ENCODE measurements around the gene C7orf57.
A peak's percentile ranks its signal among the peaks of the same experiment; 100 is the strongest.

The C7orf57 gene

DNA sequence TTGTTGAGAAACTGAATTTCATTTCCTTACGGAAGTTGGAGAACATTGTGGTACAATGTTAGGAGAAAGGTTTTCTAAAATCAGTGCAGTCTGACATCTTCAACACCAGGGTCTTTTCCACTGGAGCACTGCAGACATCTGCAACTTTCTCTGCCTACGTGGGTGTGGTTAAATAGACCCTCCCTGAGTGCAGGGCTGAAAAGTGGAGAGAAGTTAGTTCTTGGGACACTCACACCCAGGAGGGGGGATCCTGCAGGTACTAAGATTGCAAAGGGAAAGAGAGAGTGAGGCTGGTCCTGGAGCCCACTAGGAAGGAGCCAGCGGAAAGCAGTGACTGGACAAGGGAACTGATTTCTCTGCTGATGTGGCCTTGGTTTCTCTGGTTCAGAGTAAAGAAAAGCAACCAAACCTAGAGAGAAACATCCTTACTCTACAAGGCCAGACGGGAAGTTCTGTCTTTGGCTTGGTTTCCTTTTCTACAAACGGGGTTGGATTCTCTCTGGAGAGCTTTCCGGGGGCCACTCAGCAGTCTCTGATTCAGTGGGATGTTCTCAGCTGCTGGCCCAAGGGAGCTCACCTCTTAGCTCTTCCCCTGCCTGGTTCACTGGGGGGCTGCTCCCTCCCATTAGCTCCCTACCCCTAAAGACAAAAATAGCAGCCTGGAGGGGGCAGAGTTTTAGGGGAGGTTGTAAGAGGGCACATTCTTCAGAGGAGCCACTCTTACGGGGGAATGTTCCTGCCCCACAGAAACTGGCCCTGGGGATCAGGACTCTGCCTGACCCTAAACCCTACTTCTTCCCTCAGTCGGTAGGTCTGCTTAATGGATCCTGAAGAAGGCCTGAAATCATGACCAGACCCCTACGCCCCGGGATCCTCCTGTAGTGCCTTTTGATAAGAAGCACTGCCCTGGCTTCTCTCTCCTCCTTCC, 56.4 kb downstream of the C7orf57 start:
- peaks cover 8% of the 10 kb centered on the region for H3K79me2 ChIP-seq (ENCODE audit: control insufficient read depth, insufficient read depth, low read length)
- H3K4ac ChIP-seq (ENCODE audit: low read depth, low read length): no peak overlapping the region
- H3K4me2 ChIP-seq (ENCODE audit: low read length): no peak overlapping the region
- H3K18ac ChIP-seq (ENCODE audit: low read length): no peak overlapping the region
- H3K36me3 ChIP-seq (ENCODE audit: control insufficient read depth, insufficient read depth, low read length): peaks cover 5% of the 10 kb centered on the region
- H2BK15ac ChIP-seq (replicated peaks; ENCODE audit: low read depth): no peak overlapping the region
- no CpG with 5 or more reads among the region's 10 CpGs for WGBS (ENCODE audit: extremely low coverage, insufficient coverage, low lambda C conversion rate)
- H2BK120ac ChIP-seq (ENCODE audit: low read depth, low read length): no peak overlapping the region
- no peak overlapping the region for H3K4me3 ChIP-seq (ENCODE audit: low read length)
- no peak overlapping the region for H3K27ac ChIP-seq (ENCODE audit: low read depth, low read length)
- no peak overlapping the region for H2AK5ac ChIP-seq (ENCODE audit: low read length)
- H3K23ac ChIP-seq (ENCODE audit: low read length): peak overlapping the region; percentile 80
- H4K8ac ChIP-seq (ENCODE audit: low read depth, low read length): no peak overlapping the region
- DNase-seq: no peak
- H3K56ac ChIP-seq (ENCODE audit: low read length): peak overlapping the region; percentile 31
- no peaks in the 10 kb centered on the region for H3K27me3 ChIP-seq (ENCODE audit: insufficient read depth, low read length, poor library complexity)
- no peak overlapping the region for H2BK5ac ChIP-seq (ENCODE audit: low read length)
- no peak overlapping the region for H4K5ac ChIP-seq (ENCODE audit: low read length)
- peaks cover 4% of the 10 kb centered on the region for H3K4me1 ChIP-seq (ENCODE audit: control insufficient read depth, low read depth, low read length)
- H3K79me1 ChIP-seq (ENCODE audit: low read length): peaks cover 9% of the 10 kb centered on the region
- peak overlapping the region; percentile 0 for H3K9ac ChIP-seq (ENCODE audit: low read length)

DNA sequence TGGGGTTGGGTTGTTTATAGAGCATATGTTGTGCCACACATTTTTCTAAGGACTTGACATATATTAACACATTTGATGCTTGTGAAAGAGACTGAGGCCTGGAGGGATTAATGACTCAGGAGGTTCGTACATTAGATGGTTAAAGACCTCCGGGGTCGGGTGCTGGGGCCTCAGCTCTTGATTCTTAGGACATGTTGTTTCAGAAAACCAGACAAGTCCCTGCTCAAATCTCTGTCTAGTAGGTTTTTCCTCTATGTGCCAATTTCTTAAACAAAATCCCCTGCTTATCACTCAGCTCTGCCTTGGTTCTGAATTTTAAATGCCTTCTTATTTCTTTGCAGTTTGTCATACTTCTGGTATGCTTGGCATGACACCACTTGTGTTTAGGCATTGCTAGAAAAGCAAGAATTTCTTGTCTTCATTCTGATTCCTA, 59.5 kb downstream of the C7orf57 start:
- Histone ChIP-seq H2AK5ac (ENCODE audit: low read length) (no peak overlapping the region), H3K27me3 (ENCODE audit: insufficient read depth, low read length, poor library complexity) (no peaks in the 10 kb centered on the region), H3K9ac (ENCODE audit: low read length) (no peak overlapping the region), H3K4me2 (ENCODE audit: low read length) (no peak overlapping the region), H3K18ac (ENCODE audit: low read length) (no peak overlapping the region), H3K79me1 (ENCODE audit: low read length) (peaks cover 11% of the 10 kb centered on the region), H3K36me3 (ENCODE audit: control insufficient read depth, insufficient read depth, low read length) (peaks cover 6% of the 10 kb centered on the region), H3K23ac (ENCODE audit: low read length) (no peak overlapping the region), H4K5ac (ENCODE audit: low read length) (no peak overlapping the region), H4K8ac (ENCODE audit: low read depth, low read length) (no peak overlapping the region), H2BK15ac (replicated peaks; ENCODE audit: low read depth) (no peak overlapping the region), H3K56ac (ENCODE audit: low read length) (no peak overlapping the region), H3K4me3 (ENCODE audit: low read length) (no peak overlapping the region), H3K27ac (ENCODE audit: low read depth, low read length) (no peak overlapping the region), H3K4ac (ENCODE audit: low read depth, low read length) (no peak overlapping the region), H2BK5ac (ENCODE audit: low read length) (no peak overlapping the region), H3K4me1 (ENCODE audit: control insufficient read depth, low read depth, low read length) (peaks cover 2% of the 10 kb centered on the region), H3K79me2 (ENCODE audit: control insufficient read depth, insufficient read depth, low read length) (peaks cover 5% of the 10 kb centered on the region), H2BK120ac (ENCODE audit: low read depth, low read length) (no peak overlapping the region)
- no CpG with 5 or more reads among the region's 3 CpGs for WGBS (ENCODE audit: extremely low coverage, insufficient coverage, low lambda C conversion rate)
- peak; percentile 46 for DNase-seq

DNA sequence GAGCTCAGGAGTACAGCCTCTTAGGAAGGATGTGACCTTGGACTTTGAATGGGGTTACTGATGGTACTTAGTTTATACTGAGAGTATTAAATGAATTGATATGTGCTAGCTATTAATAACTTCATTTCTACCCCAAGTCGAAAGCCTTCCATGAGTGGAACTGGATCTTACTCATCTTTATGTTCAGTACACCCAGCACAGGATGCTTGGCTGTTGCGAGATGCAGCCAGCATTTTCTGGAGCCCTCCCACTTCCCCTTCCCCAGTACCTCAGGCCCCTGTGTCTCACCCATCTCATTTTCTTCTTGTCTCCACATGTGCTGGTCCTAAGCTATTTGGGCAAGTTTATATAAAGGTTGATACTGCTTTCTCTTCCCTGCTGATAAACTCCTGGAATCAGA, 60.9 kb downstream of the C7orf57 start:
- H3K27ac ChIP-seq (ENCODE audit: low read depth, low read length): no peak overlapping the region
- H3K9ac ChIP-seq (ENCODE audit: low read length): no peak overlapping the region
- peaks cover 8% of the 10 kb centered on the region for H3K79me1 ChIP-seq (ENCODE audit: low read length)
- H2AK5ac ChIP-seq (ENCODE audit: low read length): no peak overlapping the region
- H3K4ac ChIP-seq (ENCODE audit: low read depth, low read length): no peak overlapping the region
- H4K5ac ChIP-seq (ENCODE audit: low read length): no peak overlapping the region
- H3K36me3 ChIP-seq (ENCODE audit: control insufficient read depth, insufficient read depth, low read length): peaks cover 6% of the 10 kb centered on the region
- H2BK5ac ChIP-seq (ENCODE audit: low read length): no peak overlapping the region
- no peak overlapping the region for H3K4me3 ChIP-seq (ENCODE audit: low read length)
- H2BK120ac ChIP-seq (ENCODE audit: low read depth, low read length): no peak overlapping the region
- WGBS (ENCODE audit: extremely low coverage, insufficient coverage, low lambda C conversion rate): no CpG with 5 or more reads among the region's 2 CpGs
- H2BK15ac ChIP-seq (replicated peaks; ENCODE audit: low read depth): no peak overlapping the region
- no peak overlapping the region for H3K56ac ChIP-seq (ENCODE audit: low read length)
- H3K18ac ChIP-seq (ENCODE audit: low read length): no peak overlapping the region
- H4K8ac ChIP-seq (ENCODE audit: low read depth, low read length): no peak overlapping the region
- no peaks in the 10 kb centered on the region for H3K79me2 ChIP-seq (ENCODE audit: control insufficient read depth, insufficient read depth, low read length)
- no peaks in the 10 kb centered on the region for H3K4me1 ChIP-seq (ENCODE audit: control insufficient read depth, low read depth, low read length)
- H3K27me3 ChIP-seq (ENCODE audit: insufficient read depth, low read length, poor library complexity): no peaks in the 10 kb centered on the region
- no peak overlapping the region for H3K23ac ChIP-seq (ENCODE audit: low read length)
- no peak for DNase-seq
- H3K4me2 ChIP-seq (ENCODE audit: low read length): no peak overlapping the region

DNA sequence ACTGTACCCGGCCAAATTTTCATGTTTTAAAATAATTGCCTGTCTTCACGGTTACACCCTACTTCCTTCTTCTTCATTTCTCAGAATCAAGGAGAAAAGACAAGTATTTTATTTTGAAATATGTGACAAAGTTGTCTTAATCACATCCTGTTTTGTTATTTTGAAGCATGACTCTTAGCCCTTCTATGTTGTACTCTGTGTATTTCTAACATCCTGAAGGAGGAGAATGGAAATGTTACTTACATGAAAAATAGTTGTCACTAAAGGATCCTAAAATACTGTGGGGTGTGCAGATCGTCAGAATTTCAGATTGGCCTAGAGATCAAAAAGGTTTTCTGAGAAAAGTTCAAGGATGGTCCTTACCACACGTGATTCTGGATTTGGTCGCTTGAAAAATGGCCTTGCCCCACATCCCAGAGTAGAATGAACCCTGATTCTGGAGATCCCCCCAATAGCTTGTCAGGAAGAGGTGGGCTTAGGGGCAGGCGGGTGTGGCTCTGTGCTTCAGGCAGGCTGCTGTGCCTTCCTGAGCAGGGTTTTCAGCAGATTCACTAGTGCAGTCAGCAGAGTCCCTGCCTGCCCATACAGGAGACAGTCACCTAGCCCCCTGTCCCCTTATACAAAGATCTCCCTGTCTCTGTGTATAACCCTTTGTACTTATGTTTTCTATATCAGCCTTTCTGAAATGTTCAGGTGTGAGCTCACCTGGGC, 62.3 kb downstream of the C7orf57 start:
- no peak overlapping the region for H3K27ac ChIP-seq (ENCODE audit: low read depth, low read length)
- WGBS (ENCODE audit: extremely low coverage, insufficient coverage, low lambda C conversion rate): no CpG with 5 or more reads among the region's 6 CpGs
- peaks cover 5% of the 10 kb centered on the region for H3K79me1 ChIP-seq (ENCODE audit: low read length)
- H2BK15ac ChIP-seq (replicated peaks; ENCODE audit: low read depth): no peak overlapping the region
- H3K56ac ChIP-seq (ENCODE audit: low read length): no peak overlapping the region
- no peaks in the 10 kb centered on the region for H3K79me2 ChIP-seq (ENCODE audit: control insufficient read depth, insufficient read depth, low read length)
- no peak overlapping the region for H3K9ac ChIP-seq (ENCODE audit: low read length)
- peaks cover 11% of the 10 kb centered on the region for H3K36me3 ChIP-seq (ENCODE audit: control insufficient read depth, insufficient read depth, low read length)
- H3K4me1 ChIP-seq (ENCODE audit: control insufficient read depth, low read depth, low read length): no peaks in the 10 kb centered on the region
- no peak overlapping the region for H4K5ac ChIP-seq (ENCODE audit: low read length)
- no peak overlapping the region for H2BK5ac ChIP-seq (ENCODE audit: low read length)
- no peak overlapping the region for H4K8ac ChIP-seq (ENCODE audit: low read depth, low read length)
- no peak overlapping the region for H2AK5ac ChIP-seq (ENCODE audit: low read length)
- DNase-seq: no peak
- H3K4me2 ChIP-seq (ENCODE audit: low read length): no peak overlapping the region
- no peak overlapping the region for H3K4me3 ChIP-seq (ENCODE audit: low read length)
- H3K23ac ChIP-seq (ENCODE audit: low read length): no peak overlapping the region
- no peaks in the 10 kb centered on the region for H3K27me3 ChIP-seq (ENCODE audit: insufficient read depth, low read length, poor library complexity)
- no peak overlapping the region for H3K4ac ChIP-seq (ENCODE audit: low read depth, low read length)
- no peak overlapping the region for H3K18ac ChIP-seq (ENCODE audit: low read length)
- no peak overlapping the region for H2BK120ac ChIP-seq (ENCODE audit: low read depth, low read length)

DNA sequence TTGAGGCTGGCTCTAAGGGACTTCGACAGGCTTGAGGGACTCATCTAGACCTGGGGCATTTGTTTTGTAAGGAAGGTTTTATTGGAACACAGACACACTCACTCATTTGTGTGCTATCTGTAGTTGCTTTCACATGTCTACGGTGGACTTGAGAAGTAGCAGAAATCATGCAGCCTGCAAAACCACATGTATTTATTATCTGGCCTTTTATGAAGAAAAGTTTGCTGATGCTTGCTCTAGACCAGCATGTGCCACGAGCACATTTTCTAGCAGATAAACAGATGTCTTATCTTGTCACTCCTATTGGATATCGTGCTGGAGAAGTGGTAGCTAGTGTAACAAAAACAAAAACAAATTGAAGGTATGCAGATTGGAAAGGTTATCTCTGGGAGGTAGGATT, 63.5 kb downstream of the C7orf57 start:
- no peak overlapping the region for H4K8ac ChIP-seq (ENCODE audit: low read depth, low read length)
- H3K27me3 ChIP-seq (ENCODE audit: insufficient read depth, low read length, poor library complexity): no peaks in the 10 kb centered on the region
- no peak overlapping the region for H3K4me3 ChIP-seq (ENCODE audit: low read length)
- no peaks in the 10 kb centered on the region for H3K4me1 ChIP-seq (ENCODE audit: control insufficient read depth, low read depth, low read length)
- H3K9ac ChIP-seq (ENCODE audit: low read length): no peak overlapping the region
- no peak for DNase-seq
- WGBS (ENCODE audit: extremely low coverage, insufficient coverage, low lambda C conversion rate): no CpG with 5 or more reads among the region's 4 CpGs
- H2BK15ac ChIP-seq (replicated peaks; ENCODE audit: low read depth): no peak overlapping the region
- no peak overlapping the region for H4K5ac ChIP-seq (ENCODE audit: low read length)
- H2BK120ac ChIP-seq (ENCODE audit: low read depth, low read length): no peak overlapping the region
- H3K4ac ChIP-seq (ENCODE audit: low read depth, low read length): no peak overlapping the region
- no peak overlapping the region for H3K4me2 ChIP-seq (ENCODE audit: low read length)
- no peak overlapping the region for H3K23ac ChIP-seq (ENCODE audit: low read length)
- no peak overlapping the region for H3K56ac ChIP-seq (ENCODE audit: low read length)
- H3K79me2 ChIP-seq (ENCODE audit: control insufficient read depth, insufficient read depth, low read length): no peaks in the 10 kb centered on the region
- peaks cover 15% of the 10 kb centered on the region for H3K36me3 ChIP-seq (ENCODE audit: control insufficient read depth, insufficient read depth, low read length)
- no peak overlapping the region for H3K27ac ChIP-seq (ENCODE audit: low read depth, low read length)
- H3K18ac ChIP-seq (ENCODE audit: low read length): no peak overlapping the region
- H2BK5ac ChIP-seq (ENCODE audit: low read length): no peak overlapping the region
- H3K79me1 ChIP-seq (ENCODE audit: low read length): peaks cover 5% of the 10 kb centered on the region
- no peak overlapping the region for H2AK5ac ChIP-seq (ENCODE audit: low read length)

All from mesendoderm (in vitro differentiated cells).